ENCODE results near the gene LAGE3. TPM values are rescaled to one million over a fixed set of nuclear protein-coding genes. Genes with fewer than 3 reads are reported as not detected.
A peak's percentile ranks its signal among the peaks of the same experiment; 100 is the strongest.

LAGE3 gene
- total RNA-seq, 1 donor from 2014 or later = 27.7 TPM

- Histone ChIP-seq H3K27me3 (no peaks in the 10 kb centered on the region), H3K27ac (no peak overlapping the region), H3K4me3 (no peak overlapping the region), H3K4me1 (no peaks in the 10 kb centered on the region), H3K36me3 (no peaks in the 10 kb centered on the region), H3K9me3 (no peaks in the 10 kb centered on the region)
- TF ChIP-seq POLR2AphosphoS5 (IDR thresholded peaks at IDR 0.05; ENCODE audit: insufficient read depth in 1 of 2, low read depth in 1 of 2) = no peak
- no peak for TF ChIP-seq CTCF (IDR thresholded peaks at IDR 0.05)
- no peak for TF ChIP-seq POLR2A (IDR thresholded peaks at IDR 0.05)
- intact Hi-C loops (cut with DNase I) = no loop called here
- DNase-seq (ENCODE audit: extremely low spot score in 2 of 2) = no peak
Measured at GRCh38 chrX:154495472-154495922, 16.4 kb upstream of the LAGE3 start.

- intact Hi-C loops (cut with DNase I) = no loop called here
- Histone ChIP-seq H3K27me3 (no peaks in the 10 kb centered on the region), H3K9me3 (no peaks in the 10 kb centered on the region), H3K4me1 (peaks cover 4% of the 10 kb centered on the region), H3K4me3 (no peak overlapping the region), H3K27ac (no peak overlapping the region), H3K36me3 (no peaks in the 10 kb centered on the region)
- DNase-seq (ENCODE audit: extremely low spot score in 2 of 2) = no peak
- TF ChIP-seq POLR2A (IDR thresholded peaks at IDR 0.05) (no peak), CTCF (IDR thresholded peaks at IDR 0.05) (no peak), POLR2AphosphoS5 (IDR thresholded peaks at IDR 0.05; ENCODE audit: insufficient read depth in 1 of 2, low read depth in 1 of 2) (no peak)
Measured at GRCh38 chrX:154494715-154495114, 15.6 kb upstream of the LAGE3 start.

- intact Hi-C loops (cut with DNase I) = no loop called here
- TF ChIP-seq POLR2AphosphoS5 (IDR thresholded peaks at IDR 0.05; ENCODE audit: insufficient read depth in 1 of 2, low read depth in 1 of 2) = peak; percentile 45 to 87
- no peak for TF ChIP-seq CTCF (IDR thresholded peaks at IDR 0.05)
- peak in 1 of 2 donors; percentile 82 for TF ChIP-seq POLR2A (IDR thresholded peaks at IDR 0.05)
- DNase-seq (ENCODE audit: extremely low spot score in 2 of 2) = peak in 1 of 2 donors; percentile 96
- H3K27me3 ChIP-seq = no peaks in the 10 kb centered on the region
- H3K9me3 ChIP-seq = no peaks in the 10 kb centered on the region
- peaks cover 17% of the 10 kb centered on the region for H3K4me1 ChIP-seq
- H3K4me3 ChIP-seq = peak within 1 kb of the TSS; percentile 59 to 72
- peak within 1 kb of the TSS; percentile 90 for H3K27ac ChIP-seq
- H3K36me3 ChIP-seq = peaks cover 0 to 4% of the 10 kb centered on the region in 2 donors
Measured at GRCh38 chrX:154490414-154491083, 11.5 kb upstream of the LAGE3 start, which contains the start of gene SLC10A3. Gene SLC10A3 (minus strand): TSS chrX:154490629. CDS start chrX:154488940, 1,689 bp downstream.

- no peak for TF ChIP-seq CTCF (IDR thresholded peaks at IDR 0.05)
- H3K27me3 ChIP-seq = no peaks in the 10 kb centered on the region
- intact Hi-C loops (cut with DNase I) = no loop called here
- no peaks in the 10 kb centered on the region for H3K9me3 ChIP-seq
- H3K4me3 ChIP-seq = peak overlapping the region; percentile 59 to 72
- peak overlapping the region; percentile 90 for H3K27ac ChIP-seq
- peaks cover 23% of the 10 kb centered on the region for H3K4me1 ChIP-seq
- no peak for DNase-seq (ENCODE audit: extremely low spot score in 2 of 2)
- peaks cover 0 to 4% of the 10 kb centered on the region in 2 donors for H3K36me3 ChIP-seq
Measured at GRCh38 chrX:154490021-154490413, 10.9 kb upstream of the LAGE3 start.

- Histone ChIP-seq H3K27ac (peak overlapping the region; percentile 90), H3K4me1 (peaks cover 29% of the 10 kb centered on the region), H3K9me3 (no peaks in the 10 kb centered on the region), H3K36me3 (peaks cover 0 to 4% of the 10 kb centered on the region in 2 donors), H3K4me3 (peak overlapping the region; percentile 59 to 72), H3K27me3 (no peaks in the 10 kb centered on the region)
- DNase-seq (ENCODE audit: extremely low spot score in 2 of 2) = no peak
- intact Hi-C loops (cut with DNase I) = no loop called here
- no peak for TF ChIP-seq POLR2AphosphoS5 (IDR thresholded peaks at IDR 0.05; ENCODE audit: insufficient read depth in 1 of 2, low read depth in 1 of 2)
- TF ChIP-seq CTCF (IDR thresholded peaks at IDR 0.05) = no peak
Measured at GRCh38 chrX:154489182-154489581, 10.1 kb upstream of the LAGE3 start.
